DMS53 (cell line): ENCODE results near the gene SELP.

Experiments used
- DNase-seq: peaks from one replicate; lab custom pipeline; 2025; lab: John Stamatoyannopoulos, UW

SELP gene

DNA sequence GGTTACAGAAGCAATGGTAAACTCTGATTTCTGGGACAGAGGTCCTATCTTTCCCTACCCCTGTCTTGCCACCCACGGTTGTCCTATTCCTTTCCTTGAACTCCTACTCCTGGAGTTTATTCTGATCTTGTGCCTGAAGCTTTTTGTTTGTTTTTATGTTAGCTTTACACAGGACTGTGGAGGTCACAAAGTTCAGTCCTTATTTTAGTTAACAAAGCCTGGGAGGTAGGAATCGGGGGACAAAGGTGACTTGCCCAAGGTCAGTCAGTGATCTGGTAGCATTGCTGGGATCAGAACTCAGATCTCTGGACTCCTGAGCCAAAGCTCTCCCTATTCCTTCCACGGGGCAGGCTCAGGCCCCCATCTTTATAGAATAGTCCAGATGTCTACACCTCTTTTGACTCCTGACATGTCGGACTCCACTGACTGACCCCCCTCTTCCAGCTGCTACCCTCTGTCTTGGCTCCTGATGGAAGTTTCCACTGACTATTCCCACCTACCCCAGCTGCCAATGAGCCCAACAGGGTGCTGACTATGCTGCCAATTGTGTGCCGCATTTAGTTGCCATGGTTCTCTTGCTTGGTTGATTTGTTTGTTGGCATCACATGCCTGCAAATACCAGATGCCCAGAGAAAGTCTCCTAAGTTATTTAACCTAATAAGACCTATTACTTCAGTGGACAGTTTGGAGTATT lies 53.5 kb downstream of the SELP start:
- DNase-seq: no peak

DNA sequence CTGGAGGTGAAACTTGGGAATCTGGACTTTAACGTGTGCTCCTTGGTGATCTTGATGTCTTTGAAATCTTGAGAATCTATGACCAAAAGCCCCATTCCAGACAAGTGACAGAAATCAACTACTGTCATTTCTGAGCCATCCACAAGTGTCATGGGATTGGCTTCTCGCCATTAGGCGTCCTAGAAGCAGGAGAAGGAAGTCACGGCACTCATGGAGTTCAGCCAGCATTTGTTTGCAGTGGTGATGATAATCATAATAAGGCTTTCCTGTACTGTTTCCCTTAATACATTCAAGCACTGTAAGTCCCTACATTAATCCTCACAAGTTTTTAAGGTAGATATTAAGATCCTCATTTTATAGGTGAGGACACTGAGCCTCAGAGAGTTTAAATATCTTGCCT lies 55.6 kb downstream of the SELP start:
- DNase-seq: peak; percentile 55

DNA sequence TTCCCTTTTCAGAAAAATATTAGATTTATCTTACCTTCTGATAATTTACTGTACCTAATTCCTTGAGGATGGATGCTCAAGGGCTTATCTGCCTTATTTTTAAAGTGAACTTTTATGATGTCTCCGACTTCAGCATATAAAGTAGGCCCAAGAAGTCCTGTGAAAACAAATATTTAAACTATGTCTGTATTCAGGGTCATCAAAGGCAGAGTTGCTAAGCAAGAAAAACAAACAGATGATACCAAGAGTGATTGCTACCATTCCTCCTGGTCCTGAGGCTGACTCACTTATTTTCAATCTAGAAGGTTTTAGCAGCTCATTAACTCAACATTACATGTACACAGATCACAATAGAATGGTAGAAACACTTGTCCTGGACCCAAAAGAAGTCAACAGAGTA lies 57.7 kb downstream of the SELP start:
- DNase-seq: peak; percentile 90

DNA sequence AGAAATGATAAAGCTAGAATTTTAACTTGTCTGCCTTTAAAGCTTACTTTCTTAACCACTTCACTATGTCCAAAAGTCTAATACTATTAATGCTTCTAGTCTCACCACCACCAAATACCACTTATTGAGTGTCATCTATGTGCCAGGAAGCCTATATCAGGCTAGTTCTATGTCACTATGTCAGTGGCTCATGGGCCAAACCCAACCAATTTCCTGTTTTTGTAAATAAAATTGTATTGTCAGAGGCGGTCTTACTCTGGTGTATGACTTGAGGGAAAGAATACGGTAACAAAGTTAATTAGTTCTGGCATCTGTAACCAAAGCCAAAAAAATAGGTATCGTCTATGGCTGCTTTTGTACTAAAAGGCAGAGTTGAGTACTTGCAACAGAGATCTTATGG lies 58.5 kb downstream of the SELP start:
- DNase-seq: peak; percentile 28

DNA sequence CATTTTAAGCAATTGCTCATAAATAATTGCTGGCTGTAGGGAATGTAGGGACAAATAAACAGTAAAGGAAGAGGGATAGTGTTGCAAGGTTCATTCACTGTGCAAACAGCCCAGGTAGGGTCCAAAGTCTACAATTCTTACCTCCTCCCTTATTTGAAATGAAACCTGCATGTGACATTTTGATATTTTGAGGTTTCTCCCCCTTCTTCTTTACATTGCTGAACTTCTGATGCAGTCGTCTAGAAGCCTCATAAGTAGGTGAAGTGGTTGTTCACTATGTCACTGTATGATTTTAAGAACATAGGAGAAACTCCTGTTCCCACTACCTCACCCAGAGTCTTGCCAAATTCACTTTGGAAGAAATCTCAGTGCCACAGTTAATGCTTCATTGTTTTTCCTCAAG lies 59.8 kb downstream of the SELP start:
- DNase-seq: peak; percentile 85

DNA sequence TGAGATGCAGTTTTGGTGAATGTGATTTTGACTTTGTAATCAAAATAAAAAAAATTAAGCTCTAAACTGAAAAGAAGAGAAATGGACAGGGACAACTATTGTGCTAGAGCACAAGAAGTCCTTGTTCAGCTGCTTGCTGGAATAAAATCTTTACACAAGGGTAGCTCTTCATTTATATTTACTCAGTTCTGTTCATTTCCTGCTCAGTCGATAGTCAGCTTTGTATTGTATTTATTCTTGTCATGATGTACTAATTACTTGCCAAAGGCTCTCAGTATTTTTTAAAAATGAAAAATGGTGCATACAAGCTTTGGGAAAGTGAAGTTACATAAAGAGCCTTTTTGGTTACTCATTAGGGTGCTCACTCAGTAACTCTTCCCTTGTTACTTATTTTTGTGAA lies 61.4 kb downstream of the SELP start:
- DNase-seq: peak; percentile 61

DNA sequence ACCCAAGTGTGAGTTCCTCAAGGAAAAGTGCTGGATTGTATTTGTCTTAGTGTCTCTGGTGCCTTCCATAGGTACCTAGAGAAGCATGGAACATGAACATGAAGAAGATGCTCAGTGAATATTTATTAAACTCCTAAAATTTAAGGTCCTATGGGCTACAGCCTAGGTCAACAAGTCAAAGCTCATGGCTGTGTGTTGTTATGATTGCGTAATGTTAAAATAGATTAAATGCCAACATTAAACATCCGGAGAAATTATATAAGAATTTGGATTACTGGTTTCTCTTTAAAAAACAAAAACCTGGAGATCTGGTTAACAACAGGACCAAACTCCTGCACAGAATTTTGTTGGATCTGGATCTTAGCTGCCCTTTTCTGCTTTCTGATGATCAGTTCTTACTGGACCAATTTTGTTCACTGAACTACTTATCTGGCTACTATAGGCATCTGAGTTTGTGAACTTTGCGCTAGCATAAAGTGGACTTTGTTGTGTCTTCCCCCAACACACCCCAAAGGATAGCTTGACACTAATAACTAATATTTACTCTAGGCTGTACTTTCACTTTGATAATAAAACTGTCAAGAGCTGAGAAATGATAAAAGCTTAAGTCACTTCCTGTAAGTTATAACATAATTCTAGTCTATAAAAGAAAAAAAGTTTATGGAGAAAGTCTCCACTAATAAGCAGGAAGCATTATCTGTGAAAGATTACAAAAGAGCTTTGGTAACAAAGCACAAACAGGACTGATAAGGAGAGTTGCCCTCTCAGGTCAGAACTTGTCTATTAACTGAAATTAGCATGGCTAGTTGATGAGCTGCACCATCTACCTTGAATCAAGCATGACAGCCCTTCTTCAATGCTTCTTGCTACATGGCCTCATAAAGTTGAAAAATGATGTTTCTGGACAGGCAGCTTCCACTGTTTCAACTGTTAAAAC lies 64.3 kb downstream of the SELP start:
- peak; percentile 23 for DNase-seq

DNA sequence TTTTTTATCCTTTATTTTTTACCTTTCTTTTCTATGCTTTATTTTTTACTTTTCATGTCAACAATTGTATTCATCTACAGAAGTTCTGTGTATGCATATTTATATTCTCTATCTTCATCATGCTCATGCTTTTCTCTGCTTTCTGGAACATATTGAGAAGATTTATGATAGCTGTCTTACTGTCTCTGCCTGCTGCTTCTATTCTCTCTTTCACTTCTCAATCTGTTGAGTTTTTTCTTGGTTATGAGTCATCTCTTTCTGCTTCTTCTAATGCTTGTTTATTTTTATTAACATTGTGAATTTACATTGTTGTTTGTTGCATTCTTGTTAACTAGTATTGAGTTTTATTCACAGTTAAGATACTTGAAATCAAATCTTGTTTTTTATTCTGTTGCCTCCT lies 66.3 kb downstream of the SELP start:
- DNase-seq: no peak

DNA sequence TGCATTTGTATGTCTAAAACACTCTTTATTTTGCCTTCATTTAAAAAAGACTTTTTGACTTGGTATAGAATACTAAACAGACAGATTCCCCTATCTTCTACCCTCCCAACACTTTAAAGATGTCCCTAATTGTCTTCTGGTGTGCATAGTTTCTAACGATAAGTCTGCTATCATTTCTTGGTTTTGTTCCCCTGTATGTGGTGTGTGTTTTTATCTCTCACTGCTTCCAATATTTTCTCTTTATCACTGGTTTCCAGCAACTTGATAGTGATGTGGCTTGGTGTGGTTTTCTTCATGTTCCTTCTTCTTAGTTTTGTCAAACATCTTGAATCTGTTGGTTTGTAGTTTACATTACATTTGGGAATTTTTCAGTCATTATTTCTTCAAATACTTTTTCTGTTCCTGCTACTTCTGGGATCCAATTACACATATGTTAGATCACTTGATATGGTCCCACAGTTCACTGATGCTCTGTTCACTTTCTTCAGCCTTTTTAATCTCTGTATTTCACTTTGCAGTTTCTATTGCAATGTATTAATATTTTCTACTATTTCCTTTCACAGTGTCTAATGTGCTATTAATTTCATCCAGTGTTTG lies 66.8 kb downstream of the SELP start:
- DNase-seq: peak; percentile 7

DNA sequence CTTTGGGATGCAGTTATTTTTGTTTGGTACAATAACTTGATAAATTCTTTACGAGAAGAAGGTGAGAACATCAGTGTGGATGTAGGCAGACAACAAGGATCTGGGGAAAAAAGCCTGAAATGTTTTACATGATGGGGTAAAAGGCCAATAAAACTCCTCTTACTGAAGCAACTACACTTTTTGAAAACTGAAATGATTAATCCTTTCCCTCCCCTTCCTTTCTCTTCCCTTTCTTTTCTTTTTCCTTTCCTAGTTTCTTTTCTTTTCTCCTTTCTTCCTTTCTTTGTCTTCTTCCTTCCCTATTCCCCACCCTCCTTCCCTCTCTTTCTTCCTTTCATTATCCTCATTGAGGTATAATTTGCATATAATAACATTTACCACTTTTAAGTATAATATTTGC lies 68.2 kb downstream of the SELP start:
- no peak for DNase-seq

DNA sequence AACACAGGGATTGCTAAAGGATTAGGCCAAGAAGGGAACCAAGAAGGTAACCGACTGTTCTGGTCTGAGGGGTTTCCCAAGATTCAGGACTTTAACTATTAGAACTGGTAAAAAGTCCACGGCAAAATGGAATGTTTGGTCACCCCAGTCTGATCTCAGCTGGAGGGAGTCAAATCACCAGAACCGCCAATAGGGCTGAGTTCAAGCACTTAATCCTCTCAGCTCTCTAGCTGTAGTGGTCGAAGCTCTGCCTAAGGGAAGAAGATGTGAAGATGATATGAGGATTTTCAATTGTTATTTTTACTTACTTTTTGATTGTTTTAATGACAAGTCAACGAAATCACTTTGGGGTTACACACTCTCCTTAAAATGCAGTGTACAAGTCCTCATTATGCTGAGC lies 72.8 kb downstream of the SELP start:
- DNase-seq: no peak

DNA sequence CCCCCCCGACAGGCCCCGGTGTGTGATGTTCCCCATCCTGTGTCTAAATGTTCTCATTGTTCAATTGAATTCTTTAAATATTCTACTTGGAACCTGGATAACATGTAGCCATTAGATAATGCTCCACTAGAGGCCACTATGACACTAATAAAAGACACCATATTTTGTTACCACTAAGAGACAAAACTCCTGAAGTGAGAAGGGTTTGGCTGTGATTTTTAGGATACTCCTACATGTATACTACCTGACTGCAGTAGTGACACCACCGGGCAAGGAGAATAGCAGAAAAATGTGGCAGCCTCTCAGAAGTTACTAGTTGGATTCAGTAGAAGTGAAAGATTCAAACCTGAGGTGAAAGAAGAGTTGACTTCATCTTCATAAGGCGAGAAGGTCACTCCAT lies 79.6 kb downstream of the SELP start:
- DNase-seq: peak; percentile 78

DNA sequence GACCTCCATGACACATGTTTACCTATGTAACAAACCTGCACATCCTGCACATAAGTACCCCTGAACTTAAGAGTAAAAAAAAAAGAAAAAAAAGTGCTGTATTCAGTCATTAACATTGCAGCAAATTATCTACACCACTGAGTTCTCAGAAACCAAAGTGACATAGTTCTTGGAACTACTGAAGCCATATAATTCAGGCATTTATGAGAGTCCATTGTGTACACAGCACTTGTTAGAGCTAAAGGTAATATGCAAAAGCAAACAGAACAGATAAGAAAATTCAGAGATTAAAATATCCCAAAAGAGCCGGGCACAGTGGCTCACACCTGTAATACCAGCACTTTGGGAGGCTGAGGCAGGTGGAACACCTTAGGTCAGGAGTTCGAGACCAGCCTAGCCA lies 81.6 kb downstream of the SELP start:
- peak; percentile 17 for DNase-seq

DNA sequence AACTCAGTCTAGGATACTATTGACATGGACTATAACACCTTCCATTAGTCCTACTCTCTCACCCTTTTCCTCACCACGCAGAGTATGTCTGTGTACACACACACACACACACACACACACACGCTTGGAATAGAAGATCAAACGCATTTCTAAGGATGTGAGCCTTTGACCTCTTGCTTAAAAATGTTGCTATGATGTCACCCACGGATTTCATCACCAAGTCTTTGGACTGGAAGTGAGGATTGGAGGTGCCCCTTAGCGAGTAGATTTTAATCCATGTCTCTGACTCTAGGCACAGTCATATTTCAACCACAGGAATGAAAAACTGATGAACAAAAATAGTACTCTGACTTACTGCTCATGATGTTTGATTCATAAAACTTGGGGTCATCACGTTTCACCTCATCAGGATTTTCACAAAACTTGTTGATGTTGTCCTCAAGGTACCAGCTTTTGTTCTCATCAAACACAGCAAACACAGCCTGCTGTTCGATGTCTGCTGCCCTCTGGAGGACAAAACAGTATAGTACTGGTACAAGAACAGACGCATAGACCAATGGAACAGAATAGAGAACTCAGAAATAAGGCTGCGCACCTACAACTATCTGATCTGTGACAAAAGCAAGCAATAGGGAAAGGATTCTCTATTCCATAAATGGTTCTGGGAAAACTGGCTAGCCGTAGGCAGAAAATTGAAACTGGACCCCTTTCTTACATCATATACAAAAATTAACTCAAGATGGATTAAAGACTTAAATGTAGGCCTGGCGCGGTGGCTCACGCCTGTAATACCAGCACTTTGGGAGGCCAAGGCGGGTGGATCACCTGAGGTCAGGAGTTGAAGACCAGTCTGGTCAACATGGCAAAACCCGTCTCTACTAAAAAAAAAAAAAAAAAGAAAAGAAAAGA lies 83.6 kb downstream of the SELP start:
- peak; percentile 89 for DNase-seq

DNA sequence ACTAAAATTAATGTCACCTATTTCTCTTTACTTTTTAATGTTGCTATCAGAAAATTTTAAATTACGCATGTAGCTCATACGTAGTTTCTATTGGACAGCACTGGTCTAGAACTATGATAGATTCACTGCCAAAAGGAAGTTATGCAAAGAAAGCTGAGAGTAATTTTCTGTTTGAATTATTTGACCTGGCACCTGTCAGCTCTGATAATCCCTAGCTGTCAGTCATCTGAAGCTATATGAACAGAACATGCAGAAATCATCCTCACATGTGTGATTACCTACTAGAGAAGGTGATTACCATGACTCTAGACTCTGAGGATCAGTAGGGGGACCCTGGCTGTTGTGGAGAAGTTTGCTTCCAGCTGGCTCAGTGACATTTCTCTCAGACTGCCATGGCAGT lies 84.5 kb downstream of the SELP start:
- DNase-seq: no peak

DNA sequence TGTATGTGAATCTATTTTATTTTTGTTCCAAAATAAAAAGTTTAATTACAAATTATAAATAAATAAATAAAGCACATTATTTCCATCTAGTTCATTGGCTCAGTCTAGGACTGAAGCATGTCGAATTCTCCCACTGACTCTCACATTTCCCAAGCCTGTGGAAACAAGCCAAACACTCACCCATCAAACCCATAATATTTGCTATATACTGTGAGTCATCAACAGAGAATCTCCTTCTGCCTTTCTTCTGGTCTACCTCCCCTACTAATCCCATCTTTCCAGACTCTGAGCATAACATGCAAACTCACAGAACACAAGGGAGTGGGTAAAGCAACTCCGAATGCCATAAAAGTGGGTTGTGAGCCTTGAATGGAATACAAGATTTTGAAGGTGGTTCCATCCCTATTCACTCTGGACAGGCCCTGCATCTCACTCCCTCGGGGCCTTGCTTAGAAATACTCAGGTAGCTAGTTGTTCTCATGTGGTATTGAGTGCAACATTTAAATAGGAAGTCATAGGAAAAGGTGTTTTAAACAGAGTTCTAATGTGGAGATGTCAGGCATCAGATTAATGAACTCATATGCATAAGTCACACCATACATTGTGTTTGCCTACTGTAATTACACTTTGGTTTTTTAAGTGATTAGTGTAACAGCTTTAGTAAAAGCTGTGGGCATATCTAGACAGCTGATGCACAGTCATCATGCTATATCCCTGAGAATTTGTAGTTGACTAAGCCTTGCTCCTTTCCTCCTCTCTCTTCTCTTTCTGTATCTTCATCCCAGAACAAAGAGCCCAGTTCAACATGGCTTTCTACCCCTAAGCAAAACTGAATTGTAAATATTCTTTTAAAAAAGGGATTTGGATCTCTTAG lies 90.7 kb downstream of the SELP start:
- DNase-seq: peak; percentile 62
